Karpas-422 (cell line): Measurements from ENCODE around the gene CREB1. TPM values are rescaled to one million over a fixed set of nuclear protein-coding genes. Genes with fewer than 3 reads are reported as not detected.

Source experiments
- DNase-seq: peaks from one replicate; pipeline ENCODE4 v3.0.0-alpha.2; 2015
- H2AFZ ChIP-seq: fragments of 200-600 bp; sonication (generic); 2 replicates; pipeline ENCODE4 v1.6.1; 2014; ENCODE audit warnings: antibody characterized with exemption, low read length, mixed read lengths
- H3K27ac ChIP-seq: fragments of 200-600 bp; sonication (generic); 2 replicates; pipeline ENCODE4 v1.5.1; 2014; ENCODE audit warnings: mild to moderate bottlenecking, low read length, moderate library complexity
- H3K27me3 ChIP-seq: fragments of 200-600 bp; sonication (generic); 2 replicates; pipeline ENCODE4 v1.6.1; 2014; ENCODE audit warnings: low read length, mixed read lengths
- H3K36me3 ChIP-seq: fragments of 200-600 bp; sonication (generic); 2 replicates; pipeline ENCODE4 v1.6.1; 2014; ENCODE audit warnings: low read length, mixed read lengths; ENCODE audit not compliant: insufficient read depth
- H3K4me1 ChIP-seq: fragments of 200-600 bp; sonication (generic); 2 replicates; pipeline ENCODE4 v1.6.1; 2014; ENCODE audit warnings: mild to moderate bottlenecking, low read length, mixed read lengths
- H3K4me2 ChIP-seq: fragments of 200-600 bp; sonication (generic); 2 replicates; pipeline ENCODE4 v1.6.1; 2014; ENCODE audit warnings: low read length, low read depth, mild to moderate bottlenecking; ENCODE audit not compliant: poor library complexity, severe bottlenecking
- H3K4me3 ChIP-seq: fragments of 200-600 bp; sonication (generic); 2 replicates; pipeline ENCODE4 v1.5.1; 2014; ENCODE audit warnings: mild to moderate bottlenecking, antibody characterized with exemption, low read length, mixed read lengths
- H3K79me2 ChIP-seq: fragments of 200-600 bp; sonication (generic); 2 replicates; pipeline ENCODE4 v1.6.1; 2014; ENCODE audit warnings: mild to moderate bottlenecking, low read length, mixed read lengths
- H3K9ac ChIP-seq: fragments of 200-600 bp; sonication (generic); 2 replicates; pipeline ENCODE4 v1.6.0; 2014; ENCODE audit warnings: low read length
- H3K9me2 ChIP-seq: fragments of 200-600 bp; sonication (generic), shearing (Covaris generic); replicated peaks from 2 replicates; pipeline ENCODE4 v1.6.0; 2014; ENCODE audit warnings: mild to moderate bottlenecking, low read length, moderate library complexity; ENCODE audit not compliant: insufficient read depth
- H3K9me3 ChIP-seq: fragments of 300-700, 200-600 bp; sonication (generic); 2 replicates; pipeline ENCODE4 v1.6.1; 2014; ENCODE audit warnings: low read length, mixed read lengths
- H4K20me1 ChIP-seq: fragments of 200-600 bp; sonication (generic); 2 replicates; pipeline ENCODE4 v1.6.1; 2014; ENCODE audit warnings: mild to moderate bottlenecking, antibody characterized with exemption, low read length, low read depth; ENCODE audit not compliant: insufficient read depth
- total RNA-seq: library from RNA; depleted of rRNA; stranded (reverse); fragments of >200 nt; shearing (Covaris generic); gene quantifications from 2 replicates; pipeline ENCODE4 v1.2.3, GENCODE V29; 2014; ENCODE audit warnings: low replicate concordance

Gene CREB1
- total RNA-seq, 1 experiment from 2014 or later, result 74.6 TPM

DNA sequence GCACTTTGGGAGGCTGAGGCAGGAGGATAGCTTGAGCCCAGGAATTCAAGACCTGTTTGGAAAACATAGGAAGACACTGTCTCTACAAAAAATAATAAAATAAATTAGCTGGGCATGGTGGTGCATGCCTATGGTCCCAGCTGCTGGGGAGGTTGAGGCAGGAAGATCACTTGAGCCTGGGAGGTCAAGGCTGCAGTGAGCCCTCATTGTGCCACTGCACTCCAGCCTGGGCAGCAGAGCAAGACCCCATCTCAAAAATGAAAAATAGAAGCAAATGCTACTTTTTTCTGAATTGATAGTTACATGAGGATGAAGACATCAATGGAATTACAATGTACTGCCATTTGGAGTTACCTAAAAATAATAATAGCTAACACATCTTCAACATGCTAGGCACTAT is 63.5 kb downstream of the CREB1 start:
- Histone ChIP-seq H4K20me1 (no peaks in the 10 kb centered on the region), H3K79me2 (peaks cover 56% of the 10 kb centered on the region), H3K9me2 (no peaks in the 10 kb centered on the region), H3K9ac (no peak overlapping the region), H3K9me3 (no peaks in the 10 kb centered on the region; the same call in 1 of the 2 replicates), H3K4me2 (no peak overlapping the region), H3K36me3 (peaks cover 67% of the 10 kb centered on the region), H3K4me3 (no peak overlapping the region), H2AFZ (no peak overlapping the region), H3K4me1 (peaks cover 9% of the 10 kb centered on the region), H3K27ac (no peak overlapping the region), H3K27me3 (no peaks in the 10 kb centered on the region)
- DNase-seq, result no peak

DNA sequence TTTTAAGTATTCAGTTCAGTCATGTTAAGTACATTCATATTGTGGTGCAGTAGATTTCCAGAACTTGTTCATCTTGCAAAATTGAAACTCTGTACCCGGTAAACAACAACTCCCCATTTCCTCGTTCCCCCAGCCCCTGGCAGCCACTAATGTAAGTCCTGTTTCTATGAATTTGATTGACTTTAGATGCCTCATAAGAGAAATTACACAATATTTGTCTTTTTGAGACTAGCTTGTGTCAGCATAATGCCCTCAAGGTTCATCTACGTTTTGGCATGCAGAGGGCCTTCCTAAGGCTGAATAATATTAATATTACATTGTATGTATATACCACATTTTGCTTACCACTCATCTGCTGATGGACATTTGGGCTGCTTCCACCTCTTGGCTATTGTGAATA is 64.5 kb downstream of the CREB1 start:
- Histone ChIP-seq H3K4me3 (0 out of 2 replicates have a peak overlapping the region, but pooled peaks have one; percentile 10), H3K4me2 (peak overlapping the region; percentile 48), H3K9me2 (no peaks in the 10 kb centered on the region), H4K20me1 (no peaks in the 10 kb centered on the region), H3K9me3 (no peaks in the 10 kb centered on the region; the same call in 1 of the 2 replicates), H3K27ac (peak overlapping the region; percentile 57; the same call in 1 of the 2 replicates), H3K79me2 (peaks cover 51% of the 10 kb centered on the region), H3K4me1 (peaks cover 9% of the 10 kb centered on the region), H2AFZ (no peak overlapping the region), H3K36me3 (peaks cover 57% of the 10 kb centered on the region), H3K9ac (no peak overlapping the region), H3K27me3 (no peaks in the 10 kb centered on the region)
- DNase-seq, result no peak

DNA sequence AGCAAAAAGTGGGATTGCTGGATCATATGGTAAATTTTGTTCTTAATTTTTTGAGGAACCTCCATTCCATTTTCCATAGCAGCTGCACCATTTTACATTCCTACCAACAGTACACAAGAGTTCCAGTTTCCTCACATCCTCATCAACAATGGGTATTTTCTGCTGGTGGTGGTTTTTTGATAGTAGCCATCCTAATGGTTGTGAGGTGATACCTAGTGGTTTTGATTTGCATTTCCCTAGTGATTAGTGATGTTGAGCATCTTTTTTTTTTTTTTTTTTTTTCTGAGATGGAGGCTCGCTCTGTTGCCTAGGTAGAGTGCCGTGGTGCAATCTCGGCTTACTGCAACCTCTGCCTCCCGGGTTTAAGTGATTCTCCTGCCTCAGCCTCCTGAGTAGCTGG is 65.0 kb downstream of the CREB1 start:
- H2AFZ ChIP-seq, result no peak overlapping the region
- peak overlapping the region; percentile 48 for H3K4me2 ChIP-seq
- no peak overlapping the region for H3K9ac ChIP-seq
- H3K4me1 ChIP-seq, result peaks cover 9% of the 10 kb centered on the region
- 0 out of 2 replicates have a peak overlapping the region, but pooled peaks have one; percentile 10 for H3K4me3 ChIP-seq
- peak overlapping the region; percentile 57; the same call in 1 of the 2 replicates for H3K27ac ChIP-seq
- no peaks in the 10 kb centered on the region for H3K9me2 ChIP-seq
- peak; percentile 63 for DNase-seq
- no peaks in the 10 kb centered on the region; the same call in 1 of the 2 replicates for H3K9me3 ChIP-seq
- H3K36me3 ChIP-seq, result peaks cover 57% of the 10 kb centered on the region
- H3K79me2 ChIP-seq, result peaks cover 47% of the 10 kb centered on the region
- H3K27me3 ChIP-seq, result no peaks in the 10 kb centered on the region
- no peaks in the 10 kb centered on the region for H4K20me1 ChIP-seq

DNA sequence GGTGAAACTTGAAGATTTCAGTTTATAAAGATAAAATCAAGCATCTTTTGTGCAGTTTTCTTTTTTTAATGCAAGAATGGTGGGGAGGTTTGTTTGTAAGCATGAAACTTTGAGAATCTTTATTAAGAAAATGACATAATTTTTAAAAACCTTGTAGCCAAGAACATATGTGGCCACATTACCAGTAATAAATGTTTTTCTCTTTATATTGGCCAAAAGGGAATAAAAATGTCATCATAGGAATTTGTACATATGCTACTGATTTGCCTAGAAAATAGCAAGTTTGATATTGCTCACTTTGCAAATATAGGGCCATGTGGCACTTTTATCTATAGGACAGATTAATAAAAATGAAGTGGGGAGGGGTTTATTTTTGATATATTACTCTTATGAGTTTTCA is 69.9 kb downstream of the CREB1 start:
- Histone ChIP-seq H4K20me1 (no peaks in the 10 kb centered on the region), H3K27ac (no peak overlapping the region)

DNA sequence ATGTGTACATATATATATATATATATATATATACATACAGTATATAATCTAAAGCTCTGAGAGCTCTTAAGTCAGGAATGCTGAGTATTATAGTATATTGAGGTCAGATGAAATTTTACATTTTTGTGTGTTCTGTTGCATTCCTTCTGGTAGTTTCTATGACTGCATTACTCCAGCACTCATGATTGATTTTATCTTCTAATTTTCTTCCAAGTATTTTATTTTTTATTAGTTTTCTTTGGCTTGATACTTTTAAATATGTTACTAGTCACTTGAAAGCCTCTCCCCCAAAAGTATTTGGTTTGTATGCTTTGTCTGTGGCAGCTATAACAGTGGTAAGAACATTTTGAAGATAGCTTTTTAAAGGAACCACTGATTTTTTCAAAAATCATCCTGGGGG is 70.5 kb downstream of the CREB1 start:
- Histone ChIP-seq H3K36me3 (peaks cover 26% of the 10 kb centered on the region; the same call in 1 of the 2 replicates), H3K27ac (no peak overlapping the region), H2AFZ (no peak overlapping the region), H3K27me3 (no peaks in the 10 kb centered on the region), H3K79me2 (peaks cover 47% of the 10 kb centered on the region), H3K9ac (no peak overlapping the region), H3K4me3 (no peak overlapping the region), H3K4me2 (no peak overlapping the region), H3K9me3 (no peaks in the 10 kb centered on the region), H3K9me2 (no peaks in the 10 kb centered on the region), H3K4me1 (peaks cover 5% of the 10 kb centered on the region), H4K20me1 (no peaks in the 10 kb centered on the region)
- DNase-seq, result no peak

More for the DNA sequence above, 69.9 kb downstream of the CREB1 start:
- no peaks in the 10 kb centered on the region for H3K9me2 ChIP-seq
- H3K4me3 ChIP-seq, result no peak overlapping the region
- H3K9ac ChIP-seq, result no peak overlapping the region
- H3K79me2 ChIP-seq, result peaks cover 42% of the 10 kb centered on the region
- H3K36me3 ChIP-seq, result peaks cover 26% of the 10 kb centered on the region
- H3K27me3 ChIP-seq, result no peaks in the 10 kb centered on the region
- H3K9me3 ChIP-seq, result no peaks in the 10 kb centered on the region
- H2AFZ ChIP-seq, result no peak overlapping the region
- DNase-seq, result no peak
- peaks cover 7% of the 10 kb centered on the region for H3K4me1 ChIP-seq
- H3K4me2 ChIP-seq, result no peak overlapping the region

DNA sequence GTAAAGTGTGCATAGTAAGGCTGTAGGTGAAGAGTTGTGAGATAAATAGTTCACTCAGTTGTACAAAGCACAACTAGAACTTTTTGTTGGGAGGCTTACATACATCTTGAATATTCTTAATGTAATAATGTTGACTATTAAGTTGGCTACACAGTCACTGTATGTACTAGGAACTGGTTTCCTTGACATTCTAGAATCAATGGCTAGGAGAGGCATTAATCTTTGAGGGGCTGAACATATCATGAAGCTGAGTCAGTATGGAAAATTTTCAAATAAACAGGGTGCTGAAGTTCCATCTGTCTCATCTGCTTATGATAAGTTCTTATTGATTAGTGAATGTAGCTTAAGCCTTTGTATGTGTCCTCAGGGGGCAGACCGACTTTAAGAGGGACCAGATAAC is 72.0 kb downstream of the CREB1 start:
- no peak for DNase-seq
- Histone ChIP-seq H3K4me1 (peaks cover 5% of the 10 kb centered on the region), H2AFZ (no peak overlapping the region), H3K4me3 (no peak overlapping the region), H3K9me3 (no peaks in the 10 kb centered on the region), H3K27me3 (no peaks in the 10 kb centered on the region), H3K36me3 (peaks cover 14% of the 10 kb centered on the region; the same call in 1 of the 2 replicates), H4K20me1 (no peaks in the 10 kb centered on the region), H3K27ac (no peak overlapping the region), H3K9me2 (no peaks in the 10 kb centered on the region), H3K79me2 (peaks cover 37% of the 10 kb centered on the region), H3K9ac (no peak overlapping the region), H3K4me2 (no peak overlapping the region)

DNA sequence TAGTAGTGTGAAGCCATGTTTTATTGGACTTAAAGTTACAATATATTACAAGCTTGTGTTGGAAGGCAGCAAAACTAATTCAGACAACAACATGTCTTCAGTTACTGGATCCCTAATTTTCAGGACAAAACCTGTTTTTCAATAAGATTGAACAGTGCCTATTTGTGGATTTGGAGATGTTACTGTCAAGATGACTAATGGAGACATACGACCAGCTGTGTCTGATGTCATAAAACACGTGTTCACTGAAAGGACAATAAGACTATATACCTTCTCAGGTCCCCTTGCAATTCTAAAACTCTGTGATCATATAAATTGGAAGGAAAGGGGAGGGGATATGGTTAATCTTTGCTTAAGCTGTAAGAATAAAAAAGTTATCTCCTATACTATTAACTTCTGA is 73.7 kb downstream of the CREB1 start:
- H3K4me3 ChIP-seq, result no peak overlapping the region
- H3K9me3 ChIP-seq, result no peaks in the 10 kb centered on the region
- H3K27me3 ChIP-seq, result no peaks in the 10 kb centered on the region
- H3K36me3 ChIP-seq, result peaks cover 5% of the 10 kb centered on the region; the same call in 1 of the 2 replicates
- H4K20me1 ChIP-seq, result no peaks in the 10 kb centered on the region
- no peak overlapping the region for H3K9ac ChIP-seq
- no peak overlapping the region for H2AFZ ChIP-seq
- H3K4me2 ChIP-seq, result no peak overlapping the region
- no peak overlapping the region for H3K27ac ChIP-seq
- H3K9me2 ChIP-seq, result no peaks in the 10 kb centered on the region
- DNase-seq, result no peak
- H3K4me1 ChIP-seq, result peaks cover 5% of the 10 kb centered on the region
- H3K79me2 ChIP-seq, result peaks cover 31% of the 10 kb centered on the region

DNA sequence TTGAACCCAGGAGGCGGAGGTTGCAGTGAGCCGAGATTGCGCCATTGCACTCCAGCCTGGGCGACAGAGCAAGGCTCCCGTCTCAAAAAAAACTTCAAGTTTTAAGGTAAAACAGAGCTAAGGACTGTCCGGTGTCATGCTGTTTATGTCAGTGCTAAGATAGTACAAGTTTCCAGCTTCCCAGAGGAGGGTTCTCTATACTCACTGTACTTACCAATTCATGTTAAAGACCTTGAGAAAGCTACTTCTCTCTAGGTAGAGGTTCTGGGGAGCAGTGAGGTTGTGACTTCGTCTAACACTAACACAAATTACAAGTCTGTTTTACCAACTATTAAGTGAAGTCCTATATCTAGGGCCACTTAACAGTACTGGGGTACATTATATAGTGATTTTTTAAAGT is 76.6 kb downstream of the CREB1 start:
- DNase-seq, result no peak
- Histone ChIP-seq H3K36me3 (peaks cover 9% of the 10 kb centered on the region), H3K9me3 (no peaks in the 10 kb centered on the region), H3K27ac (no peak overlapping the region), H3K27me3 (no peaks in the 10 kb centered on the region), H3K4me1 (peaks cover 5% of the 10 kb centered on the region), H3K9me2 (no peaks in the 10 kb centered on the region), H4K20me1 (no peaks in the 10 kb centered on the region), H3K4me2 (no peak overlapping the region), H3K79me2 (peaks cover 31% of the 10 kb centered on the region), H2AFZ (no peak overlapping the region), H3K4me3 (no peak overlapping the region), H3K9ac (no peak overlapping the region)
